ENCODE data around the gene MS4A6A.

Gene MS4A6A

DNA sequence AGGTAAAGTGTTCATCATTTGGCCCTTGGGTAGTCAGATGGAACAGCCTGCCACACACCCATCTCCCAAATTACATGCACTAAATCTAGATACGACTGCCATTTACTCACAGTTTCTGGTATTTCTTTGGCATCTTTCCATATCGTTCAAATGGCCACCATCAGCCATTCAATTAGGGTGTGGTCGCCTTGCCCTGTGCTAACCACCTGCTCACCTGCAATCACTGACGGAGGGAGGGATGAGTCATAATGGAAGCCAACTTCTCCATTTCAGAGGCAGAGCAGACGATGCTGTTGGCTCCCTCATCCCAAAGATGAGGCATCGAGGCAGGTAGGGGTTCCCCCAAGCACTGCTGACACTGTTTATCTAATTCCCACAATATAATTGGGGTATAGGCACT is 14.6 kb downstream of the MS4A6A start:
- POLR2A ChIA-PET, result no interaction called here
- H3K4me3 ChIP-seq (ENCODE audit: low read depth, low read length), result no peak overlapping the region
- no peak for DNase-seq (ENCODE audit: low read depth, low spot score)
- CTCF ChIA-PET, result no interaction called here
- TF ChIP-seq, protein P1, sequence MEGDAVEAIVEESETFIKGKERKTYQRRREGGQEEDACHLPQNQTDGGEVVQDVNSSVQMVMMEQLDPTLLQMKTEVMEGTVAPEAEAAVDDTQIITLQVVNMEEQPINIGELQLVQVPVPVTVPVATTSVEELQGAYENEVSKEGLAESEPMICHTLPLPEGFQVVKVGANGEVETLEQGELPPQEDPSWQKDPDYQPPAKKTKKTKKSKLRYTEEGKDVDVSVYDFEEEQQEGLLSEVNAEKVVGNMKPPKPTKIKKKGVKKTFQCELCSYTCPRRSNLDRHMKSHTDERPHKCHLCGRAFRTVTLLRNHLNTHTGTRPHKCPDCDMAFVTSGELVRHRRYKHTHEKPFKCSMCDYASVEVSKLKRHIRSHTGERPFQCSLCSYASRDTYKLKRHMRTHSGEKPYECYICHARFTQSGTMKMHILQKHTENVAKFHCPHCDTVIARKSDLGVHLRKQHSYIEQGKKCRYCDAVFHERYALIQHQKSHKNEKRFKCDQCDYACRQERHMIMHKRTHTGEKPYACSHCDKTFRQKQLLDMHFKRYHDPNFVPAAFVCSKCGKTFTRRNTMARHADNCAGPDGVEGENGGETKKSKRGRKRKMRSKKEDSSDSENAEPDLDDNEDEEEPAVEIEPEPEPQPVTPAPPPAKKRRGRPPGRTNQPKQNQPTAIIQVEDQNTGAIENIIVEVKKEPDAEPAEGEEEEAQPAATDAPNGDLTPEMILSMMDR (IDR thresholded peaks at IDR 0.05; ENCODE audit: insufficient read depth, low read length, missing control alignments), result no peak

DNA sequence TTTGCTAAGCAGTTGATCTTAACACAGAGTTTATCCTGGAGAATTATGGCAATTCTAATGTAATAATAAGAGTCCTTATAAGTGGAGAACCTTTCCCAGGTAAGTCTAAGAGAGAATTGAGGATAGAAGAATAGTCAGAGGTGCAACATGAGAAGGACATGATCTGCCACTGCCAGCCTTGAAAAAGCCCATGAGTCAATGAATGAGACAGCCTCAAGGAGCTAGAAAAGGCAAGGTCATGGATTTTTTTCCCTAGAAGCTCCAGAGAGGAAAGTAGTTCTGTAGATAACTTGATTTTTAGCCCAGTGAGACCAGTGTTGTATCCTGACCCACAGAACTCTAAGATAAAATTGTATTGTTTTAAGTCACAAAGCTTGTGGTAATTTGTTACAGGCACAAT is 16.9 kb downstream of the MS4A6A start:
- no peak for DNase-seq (ENCODE audit: low read depth, low spot score)
- TF ChIP-seq, protein P1 (IDR thresholded peaks at IDR 0.05; ENCODE audit: insufficient read depth, low read length, missing control alignments), result no peak
- CTCF ChIA-PET, result no interaction called here
- H3K4me3 ChIP-seq (ENCODE audit: low read depth, low read length), result no peak overlapping the region
- POLR2A ChIA-PET, result no interaction called here

DNA sequence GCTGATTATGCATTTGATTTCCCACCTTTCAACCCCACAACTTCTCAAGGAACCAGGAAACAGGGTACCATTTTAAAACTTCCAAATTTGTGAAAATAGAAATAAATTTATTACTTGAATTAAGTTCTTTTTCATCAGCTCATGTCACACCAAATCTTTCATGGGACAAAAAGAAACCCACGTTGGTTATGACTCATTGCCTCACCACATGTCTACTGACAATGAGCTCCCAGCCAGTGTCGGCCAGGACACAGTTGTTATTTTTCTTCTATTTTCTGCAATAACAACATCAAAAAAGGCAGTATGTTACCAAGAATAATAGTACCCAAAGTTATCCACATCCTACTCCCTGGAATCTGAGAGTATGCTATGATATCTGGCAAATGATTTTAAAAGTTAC is 17.3 kb downstream of the MS4A6A start:
- POLR2A ChIA-PET, result no interaction called here
- H3K4me3 ChIP-seq (ENCODE audit: low read depth, low read length), result no peak overlapping the region
- no peak for DNase-seq (ENCODE audit: low read depth, low spot score)
- CTCF ChIA-PET, result no interaction called here
- TF ChIP-seq, protein P1 (IDR thresholded peaks at IDR 0.05; ENCODE audit: insufficient read depth, low read length, missing control alignments), result no peak

GRCh38 chr11:60164550-60165075 is 18.3 kb downstream of the MS4A6A start:
- TF ChIP-seq, protein P1 (IDR thresholded peaks at IDR 0.05; ENCODE audit: insufficient read depth, low read length, missing control alignments), result no peak
- CTCF ChIA-PET, result no interaction called here
- DNase-seq (ENCODE audit: low read depth, low spot score), result no peak
- H3K4me3 ChIP-seq (ENCODE audit: low read depth, low read length), result no peak overlapping the region
- POLR2A ChIA-PET, result no interaction called here

- ChIA-PET POLR2A (no interaction called here), CTCF (no interaction called here)
- TF ChIP-seq, protein P1 (IDR thresholded peaks at IDR 0.05; ENCODE audit: insufficient read depth, low read length, missing control alignments), result no peak
- DNase-seq (ENCODE audit: low read depth, low spot score), result no peak
- H3K4me3 ChIP-seq (ENCODE audit: low read depth, low read length), result no peak overlapping the region
These were observed 21.1 kb downstream of the MS4A6A start for GRCh38 chr11:60161766-60162165.

DNA sequence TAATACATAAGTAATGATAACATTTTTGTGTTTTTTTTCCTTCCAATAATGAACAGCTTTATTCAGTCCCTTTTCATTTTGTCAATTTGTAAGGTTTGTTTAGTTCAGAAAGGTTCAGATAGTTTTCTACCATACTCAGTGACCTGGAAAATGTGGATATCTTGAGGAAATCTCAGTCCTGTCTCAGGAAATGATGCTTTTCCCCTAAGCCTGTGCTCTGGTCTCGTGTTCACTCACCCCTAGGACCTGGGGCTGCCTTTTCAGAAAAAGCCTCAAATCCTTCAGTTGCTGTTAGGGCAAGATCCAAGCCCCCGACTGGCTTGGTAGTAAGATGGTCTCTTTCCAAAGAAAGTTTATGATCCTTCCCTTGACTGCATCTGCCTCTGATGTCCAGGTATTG is 21.8 kb downstream of the MS4A6A start:
- CTCF ChIA-PET, result no interaction called here
- POLR2A ChIA-PET, result no interaction called here

More for the DNA sequence above, 21.8 kb downstream of the MS4A6A start:
- no peak for DNase-seq (ENCODE audit: low read depth, low spot score)
- no peak overlapping the region for H3K4me3 ChIP-seq (ENCODE audit: low read depth, low read length)
- TF ChIP-seq, protein P1 (IDR thresholded peaks at IDR 0.05; ENCODE audit: insufficient read depth, low read length, missing control alignments), result no peak

Data from AG04449 (cell line).